ENCODE measurements around the gene FRA10AC1. TPM values are rescaled to one million over a fixed set of nuclear protein-coding genes. Genes with fewer than 3 reads are reported as not detected.

FRA10AC1 gene
- total RNA-seq, 1 experiment from 2014 or later, result 20.3 TPM

DNA sequence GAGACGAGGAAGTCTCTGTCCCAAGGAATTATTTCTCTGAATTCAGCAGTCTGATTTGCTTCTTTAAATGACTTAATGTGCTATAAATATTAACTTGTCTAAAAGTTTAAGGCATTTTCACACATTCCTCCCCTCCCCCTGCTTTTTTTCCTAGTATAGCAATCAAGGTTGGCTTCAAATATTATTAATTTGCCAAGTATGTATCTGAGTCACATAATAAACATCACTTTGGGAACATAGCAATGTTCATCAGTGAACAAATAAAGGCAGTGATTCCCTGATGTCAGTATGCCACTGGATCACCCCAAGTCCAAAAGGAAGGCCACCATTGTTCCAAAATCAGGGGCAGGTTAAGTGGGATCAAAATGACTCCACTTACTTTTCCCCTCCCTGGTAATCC lies 49.5 kb downstream of the FRA10AC1 start:
- ChIA-PET CTCF (no interaction called here), POLR2A (interaction anchor here (0.6 kb wide), 1 partner anchor 153 kb away, joined by 16 read pairs; no protein-coding TSS in a partner anchor)
- BruUV-seq (replicated peaks), result no TSS peak
- intact Hi-C loops (cut with micrococcal nuclease; ENCODE audit: unreplicated experiment) (no loop called here), in situ Hi-C loops (cut with HindIII; ENCODE audit: low pct_unique_long_range_greater_than_20kb, low sequenced_read_pairs) (no loop called here)
- H3K4me3 ChIP-seq (ENCODE audit: low read depth in 2 of 2, low read length in 2 of 2), result no peak overlapping the region
- H3K36me3 ChIP-seq (ENCODE audit: control insufficient read depth, insufficient read depth, low read length), result no peaks in the 10 kb centered on the region
- DNase-seq (ENCODE audit: low read depth, low spot score) (peak; percentile 74), ATAC-seq (no peak)
- H3K9me3 ChIP-seq (ENCODE audit: control insufficient read depth, insufficient read depth, low read depth, low read length), result no peaks in the 10 kb centered on the region
- no peaks in the 10 kb centered on the region for H3K27me3 ChIP-seq (ENCODE audit: control insufficient read depth, insufficient read depth, low read length)
- no peak overlapping the region for H3K27ac ChIP-seq (ENCODE audit: low read length)
- TF ChIP-seq, protein P1, sequence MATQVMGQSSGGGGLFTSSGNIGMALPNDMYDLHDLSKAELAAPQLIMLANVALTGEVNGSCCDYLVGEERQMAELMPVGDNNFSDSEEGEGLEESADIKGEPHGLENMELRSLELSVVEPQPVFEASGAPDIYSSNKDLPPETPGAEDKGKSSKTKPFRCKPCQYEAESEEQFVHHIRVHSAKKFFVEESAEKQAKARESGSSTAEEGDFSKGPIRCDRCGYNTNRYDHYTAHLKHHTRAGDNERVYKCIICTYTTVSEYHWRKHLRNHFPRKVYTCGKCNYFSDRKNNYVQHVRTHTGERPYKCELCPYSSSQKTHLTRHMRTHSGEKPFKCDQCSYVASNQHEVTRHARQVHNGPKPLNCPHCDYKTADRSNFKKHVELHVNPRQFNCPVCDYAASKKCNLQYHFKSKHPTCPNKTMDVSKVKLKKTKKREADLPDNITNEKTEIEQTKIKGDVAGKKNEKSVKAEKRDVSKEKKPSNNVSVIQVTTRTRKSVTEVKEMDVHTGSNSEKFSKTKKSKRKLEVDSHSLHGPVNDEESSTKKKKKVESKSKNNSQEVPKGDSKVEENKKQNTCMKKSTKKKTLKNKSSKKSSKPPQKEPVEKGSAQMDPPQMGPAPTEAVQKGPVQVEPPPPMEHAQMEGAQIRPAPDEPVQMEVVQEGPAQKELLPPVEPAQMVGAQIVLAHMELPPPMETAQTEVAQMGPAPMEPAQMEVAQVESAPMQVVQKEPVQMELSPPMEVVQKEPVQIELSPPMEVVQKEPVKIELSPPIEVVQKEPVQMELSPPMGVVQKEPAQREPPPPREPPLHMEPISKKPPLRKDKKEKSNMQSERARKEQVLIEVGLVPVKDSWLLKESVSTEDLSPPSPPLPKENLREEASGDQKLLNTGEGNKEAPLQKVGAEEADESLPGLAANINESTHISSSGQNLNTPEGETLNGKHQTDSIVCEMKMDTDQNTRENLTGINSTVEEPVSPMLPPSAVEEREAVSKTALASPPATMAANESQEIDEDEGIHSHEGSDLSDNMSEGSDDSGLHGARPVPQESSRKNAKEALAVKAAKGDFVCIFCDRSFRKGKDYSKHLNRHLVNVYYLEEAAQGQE (IDR thresholded peaks at IDR 0.05; ENCODE audit: insufficient read depth in 1 of 2, low read depth in 2 of 2, low read length in 1 of 2), result no peak
- TF ChIP-seq POLR2AphosphoS5 (IDR thresholded peaks at IDR 0.05; ENCODE audit: low read depth, low read length), result no peak
- TF ChIP-seq, protein P2, sequence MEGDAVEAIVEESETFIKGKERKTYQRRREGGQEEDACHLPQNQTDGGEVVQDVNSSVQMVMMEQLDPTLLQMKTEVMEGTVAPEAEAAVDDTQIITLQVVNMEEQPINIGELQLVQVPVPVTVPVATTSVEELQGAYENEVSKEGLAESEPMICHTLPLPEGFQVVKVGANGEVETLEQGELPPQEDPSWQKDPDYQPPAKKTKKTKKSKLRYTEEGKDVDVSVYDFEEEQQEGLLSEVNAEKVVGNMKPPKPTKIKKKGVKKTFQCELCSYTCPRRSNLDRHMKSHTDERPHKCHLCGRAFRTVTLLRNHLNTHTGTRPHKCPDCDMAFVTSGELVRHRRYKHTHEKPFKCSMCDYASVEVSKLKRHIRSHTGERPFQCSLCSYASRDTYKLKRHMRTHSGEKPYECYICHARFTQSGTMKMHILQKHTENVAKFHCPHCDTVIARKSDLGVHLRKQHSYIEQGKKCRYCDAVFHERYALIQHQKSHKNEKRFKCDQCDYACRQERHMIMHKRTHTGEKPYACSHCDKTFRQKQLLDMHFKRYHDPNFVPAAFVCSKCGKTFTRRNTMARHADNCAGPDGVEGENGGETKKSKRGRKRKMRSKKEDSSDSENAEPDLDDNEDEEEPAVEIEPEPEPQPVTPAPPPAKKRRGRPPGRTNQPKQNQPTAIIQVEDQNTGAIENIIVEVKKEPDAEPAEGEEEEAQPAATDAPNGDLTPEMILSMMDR (IDR thresholded peaks at IDR 0.05), result no peak
- TF ChIP-seq SIN3A (IDR thresholded peaks at IDR 0.05; ENCODE audit: borderline replicate concordance, insufficient read depth, low read depth, low read length), result no peak
- TF ChIP-seq TCF7L2 (IDR thresholded peaks at IDR 0.05; ENCODE audit: low read depth, low read length), result no peak
- no peaks in the 10 kb centered on the region; the same call in 1 of the 2 replicates for H3K4me1 ChIP-seq (ENCODE audit: control insufficient read depth, insufficient read depth, low read length)

- no peaks in the 10 kb centered on the region for H3K9me3 ChIP-seq (ENCODE audit: control insufficient read depth, insufficient read depth, low read depth, low read length)
- ChIA-PET POLR2A (no interaction called here), CTCF (no interaction called here)
- no peak for ATAC-seq
- no peaks in the 10 kb centered on the region for H3K36me3 ChIP-seq (ENCODE audit: control insufficient read depth, insufficient read depth, low read length)
- H3K4me3 ChIP-seq (ENCODE audit: low read depth in 2 of 2, low read length in 2 of 2), result no peak overlapping the region
- TF ChIP-seq, protein P2 (IDR thresholded peaks at IDR 0.05), result no peak
- TF ChIP-seq SIN3A (IDR thresholded peaks at IDR 0.05; ENCODE audit: borderline replicate concordance, insufficient read depth, low read depth, low read length), result no peak
- H3K27me3 ChIP-seq (ENCODE audit: control insufficient read depth, insufficient read depth, low read length), result peaks cover 3% of the 10 kb centered on the region
- H3K4me1 ChIP-seq (ENCODE audit: control insufficient read depth, insufficient read depth, low read length), result no peaks in the 10 kb centered on the region
- no TSS peak for BruUV-seq (replicated peaks)
- intact Hi-C loops (cut with micrococcal nuclease; ENCODE audit: unreplicated experiment) (no loop called here), in situ Hi-C loops (cut with HindIII; ENCODE audit: low pct_unique_long_range_greater_than_20kb, low sequenced_read_pairs) (no loop called here)
- no peak overlapping the region for H3K27ac ChIP-seq (ENCODE audit: low read length)
- no peak for DNase-seq (ENCODE audit: low read depth, low spot score)
Measured at GRCh38 chr10:93639791-93640190, 62.6 kb downstream of the FRA10AC1 start.

Measured in Panc1 (cell line).